Measurements from ENCODE around the gene KIAA0513.

Gene KIAA0513

DNA sequence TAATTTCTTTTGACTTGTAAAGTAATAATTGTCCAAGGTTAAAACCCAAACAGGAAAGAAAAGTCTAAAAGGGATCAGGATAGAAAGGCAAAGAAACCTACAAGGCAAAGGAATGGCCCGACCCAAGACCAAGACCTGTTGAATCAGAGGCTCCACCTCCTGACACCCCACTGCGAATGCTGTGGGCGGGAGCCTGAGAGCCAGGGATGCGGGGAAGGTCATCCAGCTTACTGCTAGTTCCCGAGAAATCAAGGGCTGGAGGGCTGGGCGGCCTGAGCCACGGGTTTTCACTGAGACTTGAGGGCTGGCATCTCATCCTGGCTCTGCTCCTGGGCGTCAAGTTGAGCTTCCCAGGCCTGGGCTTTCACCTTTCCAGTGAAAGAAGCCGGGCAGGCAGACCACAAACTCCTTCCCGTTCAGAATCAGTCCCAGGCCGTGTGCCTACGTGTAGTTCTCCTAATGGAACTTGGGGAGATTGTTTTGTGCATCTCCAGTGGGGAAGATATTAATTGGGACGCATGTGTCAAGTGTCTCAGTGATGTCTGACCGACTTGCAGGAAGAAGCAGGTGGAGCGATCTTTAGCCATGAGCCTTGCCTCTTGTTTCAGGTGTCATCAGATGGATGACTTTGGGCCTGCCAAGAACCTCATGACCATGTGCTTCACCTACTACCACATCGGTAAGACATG lies 47.8 kb downstream of the KIAA0513 start:
- DNase-seq, result no peak

- no peak for DNase-seq
These were observed 49.4 kb downstream of the KIAA0513 start for GRCh38 chr16:85077039-85077438.

DNA sequence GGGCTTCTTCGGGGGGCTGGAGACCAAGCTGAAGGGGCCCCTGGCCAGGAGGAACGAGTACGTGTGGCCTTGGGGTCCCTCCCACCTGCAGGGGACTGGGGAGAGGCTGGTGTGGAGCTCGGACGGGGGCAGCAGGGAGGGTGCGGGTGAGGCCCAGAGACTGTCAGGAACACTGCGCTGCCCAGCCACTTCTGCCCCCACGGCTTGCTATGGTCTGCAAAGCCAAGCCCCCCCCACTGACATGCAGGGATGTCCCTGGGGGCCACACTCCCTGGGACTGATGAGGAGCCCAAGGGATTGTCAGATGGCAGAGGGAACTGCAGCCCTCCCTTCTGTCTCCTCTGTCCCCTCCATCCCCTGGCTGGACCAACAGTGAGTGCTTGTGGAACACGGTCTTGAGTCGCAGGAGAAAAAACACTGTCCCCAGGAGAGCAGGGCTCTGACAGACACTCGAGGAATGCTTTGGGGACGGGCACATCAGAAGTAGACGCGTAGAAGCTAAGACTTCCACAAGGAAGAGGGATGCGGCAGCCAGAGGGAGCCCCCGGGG lies 50.1 kb downstream of the KIAA0513 start:
- DNase-seq, result no peak

GRCh38 chr16:85078226-85078625 lies 50.6 kb downstream of the KIAA0513 start:
- DNase-seq, result no peak

DNA sequence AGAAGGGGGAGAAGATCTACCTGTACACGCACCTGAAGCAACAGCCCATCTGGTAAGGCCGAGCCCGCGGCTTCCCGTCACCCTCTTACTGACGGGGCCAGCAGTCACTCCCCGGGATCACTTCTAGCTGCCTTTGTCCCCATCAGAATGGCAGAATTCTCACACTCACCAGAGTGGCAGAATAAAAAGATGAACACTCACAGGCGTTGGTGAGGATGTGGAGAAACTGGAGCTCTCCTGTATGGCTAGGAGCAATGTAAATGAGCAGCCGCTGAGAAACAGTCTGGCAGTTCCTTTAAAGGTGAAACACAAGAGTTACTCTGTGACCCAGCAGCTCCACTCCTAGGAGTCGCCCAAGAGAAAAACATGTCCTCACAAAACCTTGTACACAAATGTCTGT lies 51.4 kb downstream of the KIAA0513 start:
- no peak for DNase-seq

DNA sequence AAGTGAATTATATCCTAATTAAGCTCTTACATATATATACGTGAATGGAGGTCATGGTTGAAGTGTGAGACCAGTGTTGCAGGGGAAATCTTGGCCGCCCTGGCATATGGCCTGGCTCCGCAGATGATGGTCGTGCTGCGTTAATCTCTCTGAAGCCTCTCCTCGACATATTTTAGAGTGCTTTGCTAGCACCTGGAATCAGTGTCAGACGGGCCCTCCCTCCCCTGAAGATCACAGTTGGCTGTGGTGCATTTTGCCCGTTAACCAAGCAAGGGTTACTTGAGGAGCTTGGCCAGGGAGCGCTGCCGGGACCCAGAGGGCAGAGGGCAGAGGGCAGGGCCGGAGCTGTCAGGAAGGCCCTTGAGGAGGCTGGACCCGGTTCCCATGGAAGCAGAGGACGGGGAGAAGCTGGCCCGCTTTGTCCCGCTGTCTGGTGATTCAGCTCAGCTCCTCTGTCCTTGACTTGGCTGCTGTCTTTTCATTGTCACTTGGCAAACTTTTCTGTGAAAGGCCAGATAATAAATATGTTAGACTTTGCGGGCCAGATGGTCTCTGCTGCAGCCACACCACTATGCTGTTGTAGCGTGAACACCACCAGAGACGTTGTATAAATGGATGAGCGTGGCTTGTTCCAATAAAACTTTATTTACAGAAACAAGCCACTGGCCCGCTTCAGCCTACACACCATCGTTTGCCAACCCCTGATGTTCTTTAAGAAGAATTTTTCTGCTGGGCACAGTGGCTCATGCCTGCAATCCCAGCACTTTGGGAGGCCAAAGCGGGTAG lies 52.4 kb downstream of the KIAA0513 start:
- no peak for DNase-seq

DNA sequence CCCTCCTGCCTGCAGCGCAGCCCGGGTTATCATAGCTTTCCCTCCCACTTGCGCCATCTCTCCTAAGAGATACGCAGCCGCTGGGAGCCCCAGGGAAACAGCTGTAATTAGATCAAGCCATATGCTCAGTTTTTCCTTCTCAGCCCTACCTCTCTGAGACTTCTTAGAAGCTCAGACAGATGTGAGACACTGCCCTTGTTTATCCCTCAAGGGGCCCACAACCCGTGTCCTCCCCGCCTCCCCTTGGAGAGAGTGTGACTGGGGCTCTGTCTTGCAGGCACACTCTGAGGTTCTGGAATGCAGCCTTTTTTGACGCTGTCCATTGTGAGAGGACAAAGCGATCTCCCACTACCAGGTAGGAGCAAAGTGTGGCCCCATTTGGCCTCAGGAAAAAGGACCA lies 53.4 kb downstream of the KIAA0513 start:
- no peak for DNase-seq

GRCh38 chr16:85081765-85082164 lies 54.2 kb downstream of the KIAA0513 start:
- DNase-seq, result no peak

- no peak for DNase-seq
These were observed 54.8 kb downstream of the KIAA0513 start for GRCh38 chr16:85082173-85083050.

GRCh38 chr16:85083051-85083639 lies 55.5 kb downstream of the KIAA0513 start:
- DNase-seq, result no peak

DNA sequence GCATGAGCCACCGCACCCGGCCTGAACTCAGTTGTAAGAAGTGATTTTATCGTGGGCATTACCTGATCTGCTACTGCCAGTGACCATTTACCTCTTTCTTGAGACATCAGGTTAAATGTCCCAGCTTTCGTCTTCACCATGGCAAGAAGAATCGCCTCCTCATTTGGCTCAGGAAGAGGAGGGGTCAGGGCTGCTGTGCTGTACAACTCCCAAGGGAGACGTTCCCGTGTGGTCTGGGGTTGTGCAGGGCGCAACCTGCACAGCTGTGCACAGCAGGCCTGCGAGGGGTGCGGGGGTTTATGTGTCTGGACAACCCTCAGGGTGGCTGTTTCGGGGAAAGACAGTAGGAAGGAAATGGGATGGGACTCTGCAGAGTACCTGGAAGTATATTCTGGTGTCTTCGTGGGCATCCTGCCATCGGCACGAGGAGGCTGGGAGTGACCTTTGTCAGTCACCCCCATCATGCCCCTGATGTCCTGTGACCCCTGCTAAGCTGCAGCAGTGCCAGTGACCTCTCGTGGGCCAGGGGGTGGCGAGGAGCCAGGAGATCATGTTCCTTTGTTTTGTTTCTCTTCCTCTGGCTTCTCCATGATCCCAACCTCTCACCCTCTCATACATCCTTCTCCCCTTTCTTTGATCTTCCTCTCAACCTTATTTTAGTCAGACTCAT lies 57.4 kb downstream of the KIAA0513 start:
- no peak for DNase-seq

- no peak for DNase-seq
These were observed 58.1 kb downstream of the KIAA0513 start for GRCh38 chr16:85085721-85086120.

GRCh38 chr16:85086347-85087291 lies 59.0 kb downstream of the KIAA0513 start:
- DNase-seq, result peak; percentile 80

- no peak for DNase-seq
These were observed 60.4 kb downstream of the KIAA0513 start for GRCh38 chr16:85087899-85088569.

DNA sequence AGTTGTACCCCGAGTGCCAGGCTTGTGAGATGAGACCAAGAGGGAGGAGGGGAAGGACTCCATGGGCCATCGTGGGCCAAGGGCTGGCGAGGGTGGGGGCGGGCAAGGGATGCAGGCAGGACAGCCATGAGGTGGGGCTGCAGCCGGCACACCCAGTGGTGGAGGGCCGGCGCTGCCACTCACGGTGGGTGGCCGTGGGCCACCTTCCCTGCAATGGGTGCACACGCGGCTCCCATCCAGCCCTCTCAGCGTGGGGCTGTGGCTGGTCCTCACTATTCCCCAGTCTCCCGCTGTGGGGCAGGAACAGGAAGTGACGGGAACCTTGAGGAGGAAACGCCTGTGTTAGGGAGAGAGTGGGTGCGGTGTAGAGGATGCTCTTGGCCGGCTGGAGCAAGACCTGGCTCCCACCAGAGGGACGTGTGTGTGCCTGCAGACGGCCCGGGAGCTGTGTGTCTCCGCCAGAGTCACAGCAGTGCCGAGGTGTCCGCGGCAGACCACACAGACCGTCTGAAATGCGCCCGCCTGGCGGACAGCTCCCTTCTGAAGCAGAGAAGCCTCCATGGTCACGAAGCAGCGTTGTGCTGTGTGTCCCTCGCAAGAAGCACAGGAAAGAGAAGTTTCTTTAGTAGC lies 61.1 kb downstream of the KIAA0513 start:
- DNase-seq, result no peak

DNA sequence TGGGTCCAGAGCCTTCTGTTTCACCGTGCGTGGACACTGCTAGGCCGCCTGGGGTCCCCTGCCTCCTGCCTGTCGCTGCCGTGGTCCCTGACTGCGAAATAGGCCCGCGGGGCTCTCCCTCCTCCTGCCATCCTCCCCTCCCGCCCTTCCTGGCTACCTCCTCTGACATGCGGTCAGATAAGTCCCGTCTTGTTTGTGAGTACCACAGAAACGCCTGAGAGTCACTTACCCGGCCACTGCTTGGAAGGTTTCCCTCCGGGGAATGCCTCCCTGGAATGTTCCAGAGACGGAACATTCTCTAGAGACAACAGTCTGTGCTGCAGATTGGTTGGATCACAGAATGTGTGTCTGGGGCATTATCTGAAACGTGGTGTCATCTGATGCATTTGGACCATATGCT lies 61.9 kb downstream of the KIAA0513 start:
- DNase-seq, result no peak

GRCh38 chr16:85090181-85090580 lies 62.6 kb downstream of the KIAA0513 start:
- DNase-seq, result no peak

DNA sequence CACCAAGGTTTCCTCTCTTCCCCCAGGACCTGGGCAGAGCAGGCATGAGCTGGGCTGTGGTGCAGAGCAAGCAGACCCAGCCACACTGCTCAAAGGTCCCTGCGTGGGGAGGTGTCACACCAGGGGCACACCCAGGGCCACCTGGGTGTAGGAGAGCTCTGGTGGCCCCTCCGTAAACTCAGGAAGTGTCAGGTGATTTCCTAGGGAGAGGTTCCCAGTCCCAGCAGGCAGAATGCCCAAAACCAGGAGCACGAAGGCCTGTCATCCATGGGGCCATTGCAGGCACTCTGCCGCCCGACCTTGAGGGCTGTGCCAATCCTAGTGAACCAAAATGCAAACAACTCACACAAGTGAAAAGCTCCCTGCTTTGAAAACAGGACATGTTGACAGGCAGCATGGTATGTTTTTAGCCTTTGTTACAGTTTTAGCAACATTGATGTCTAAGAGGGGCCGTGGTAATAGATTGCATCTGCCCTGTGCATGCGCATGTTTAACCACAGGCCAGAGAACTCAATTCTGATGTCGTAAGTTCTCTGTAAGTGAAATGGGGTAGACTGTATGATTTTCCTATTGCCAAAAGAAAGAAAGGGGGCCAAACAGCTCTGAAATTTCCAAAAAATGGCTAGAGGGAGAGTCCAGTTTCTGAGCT lies 63.4 kb downstream of the KIAA0513 start:
- no peak for DNase-seq

GRCh38 chr16:85091522-85091910 lies 63.9 kb downstream of the KIAA0513 start:
- DNase-seq, result no peak

Data from CD4-positive, alpha-beta T cell treated with Interleukin-10 for 1 hour (primary cell).